ENCODE measurements around the gene SMR3A. TPM values are rescaled to one million over a fixed set of nuclear protein-coding genes. Genes with fewer than 3 reads are reported as not detected.

The SMR3A gene
- polyA plus RNA-seq, 2 of the 4 experiments (the other 2 are of a cell fraction) = not detected

GRCh38 chr4:70315928-70316327 is 44.6 kb upstream of the SMR3A start (continued):
- no peak for TF ChIP-seq E2F6 (IDR thresholded peaks at IDR 0.05; ENCODE audit: borderline replicate concordance, low read depth)
- TF ChIP-seq CBX8 (IDR thresholded peaks at IDR 0.05) = no peak
- TF ChIP-seq RNF2 (IDR thresholded peaks at IDR 0.05; ENCODE audit: borderline replicate concordance, low read depth) = no peak
- no peak for TF ChIP-seq HDAC2 (IDR thresholded peaks at IDR 0.05)
- TF ChIP-seq ATOH8 (CRISPR knock-in tag; IDR thresholded peaks at IDR 0.05; ENCODE audit: low read depth) = no peak
- TF ChIP-seq RAD21 (conservative IDR thresholded peaks at IDR 0.05 in 1 of 2, IDR thresholded peaks at IDR 0.05 in 1 of 2) = no peak
- no peak for TF ChIP-seq ESRRA (IDR thresholded peaks at IDR 0.05; ENCODE audit: borderline replicate concordance, low read length)

GRCh38 chr4:70326052-70326451 is 34.5 kb upstream of the SMR3A start:
- Histone ChIP-seq H3K4me3 (no peak overlapping the region), H3K4me1 (no peaks in the 10 kb centered on the region), H3K9me3 (no peaks in the 10 kb centered on the region), H3K4me2 (no peak overlapping the region), H3K27ac (no peak overlapping the region)
- CTCF ChIA-PET = interaction anchor here (1.5 kb wide), 1 partner anchor 10 kb away, joined by 3 read pairs; no protein-coding TSS in a partner anchor
- 2% methylated on average over 2 of the region's 2 CpGs for WGBS (ENCODE audit: missing lambda C conversion rate)
- ATAC-seq (no peak), DNase-seq (ENCODE audit: low read depth in 1 of 2, low spot score in 1 of 2) (no peak), FAIRE-seq (no peak)
- POLR2A ChIA-PET = no interaction called here
- TF ChIP-seq EP300 (IDR thresholded peaks at IDR 0.05) (no peak), MAZ (IDR thresholded peaks at IDR 0.05; ENCODE audit: borderline replicate concordance, low read depth, low read length) (no peak), RFX5 (IDR thresholded peaks at IDR 0.05) (no peak), TFCP2L1 (CRISPR knock-in tag; IDR thresholded peaks at IDR 0.05) (no peak), MYC (IDR thresholded peaks at IDR 0.05; ENCODE audit: borderline replicate concordance, low read length) (no peak), RARB (CRISPR knock-in tag; IDR thresholded peaks at IDR 0.05) (no peak), POLR2AphosphoS2 (conservative IDR thresholded peaks at IDR 0.05; ENCODE audit: low read length) (no peak), HDAC2 (IDR thresholded peaks at IDR 0.05) (no peak), SMC3 (IDR thresholded peaks at IDR 0.05) (no peak), BCL3 (IDR thresholded peaks at IDR 0.05) (no peak), USF2 (IDR thresholded peaks at IDR 0.05) (no peak), ZSCAN20 (CRISPR knock-in tag; IDR thresholded peaks at IDR 0.05) (no peak), HOXB13 (CRISPR knock-in tag; IDR thresholded peaks at IDR 0.05; ENCODE audit: low read depth) (no peak), JUN (IDR thresholded peaks at IDR 0.05) (no peak), TP53 (CRISPR knock-in tag; IDR thresholded peaks at IDR 0.05) (no peak), CHD4 (IDR thresholded peaks at IDR 0.05; ENCODE audit: borderline replicate concordance) (no peak), ESRRA (IDR thresholded peaks at IDR 0.05; ENCODE audit: borderline replicate concordance, low read length) (no peak), MAFK (IDR thresholded peaks at IDR 0.05; ENCODE audit: partially characterized antibody) (no peak)

GRCh38 chr4:70334681-70335080 is 25.9 kb upstream of the SMR3A start, which contains the start of gene CABS1:
CABS1 (plus strand) TSS chr4:70334981; CDS start chr4:70335040, 59 bp downstream.
- Histone ChIP-seq H3K4me1 (no peaks in the 10 kb centered on the region), H3K27ac (no peak within 1 kb of the TSS), H3K4me2 (no peak within 1 kb of the TSS), H3K4me3 (no peak within 1 kb of the TSS), H3K9me3 (no peaks in the 10 kb centered on the region)
- ATAC-seq (no peak), FAIRE-seq (no peak), DNase-seq (ENCODE audit: low read depth in 1 of 2, low spot score in 1 of 2) (no peak)
- 22% methylated on average over 3 of the region's 3 CpGs for WGBS (ENCODE audit: missing lambda C conversion rate)
- POLR2A ChIA-PET = no interaction called here
- CTCF ChIA-PET = no interaction called here
- TF ChIP-seq KDM5A (IDR thresholded peaks at IDR 0.05) = no peak
- no peak for TF ChIP-seq HOXB5 (CRISPR knock-in tag; IDR thresholded peaks at IDR 0.05)
- TF ChIP-seq SREBF2 (IDR thresholded peaks at IDR 0.05) = no peak
- no peak for TF ChIP-seq CHD4 (IDR thresholded peaks at IDR 0.05; ENCODE audit: borderline replicate concordance)
- TF ChIP-seq HES2 (IDR thresholded peaks at IDR 0.05) = no peak
- TF ChIP-seq PHF8 (IDR thresholded peaks at IDR 0.05; ENCODE audit: borderline replicate concordance, low read depth) = no peak
- no peak for TF ChIP-seq HOXB13 (CRISPR knock-in tag; IDR thresholded peaks at IDR 0.05; ENCODE audit: low read depth)
- TF ChIP-seq HMGXB4 (CRISPR knock-in tag; IDR thresholded peaks at IDR 0.05; ENCODE audit: borderline replicate concordance) = no peak
- TF ChIP-seq MYC (IDR thresholded peaks at IDR 0.05; ENCODE audit: borderline replicate concordance, low read length) = no peak
- TF ChIP-seq CHD2 (IDR thresholded peaks at IDR 0.05; ENCODE audit: low read length, partially characterized antibody) = no peak
- TF ChIP-seq ATOH8 (CRISPR knock-in tag; IDR thresholded peaks at IDR 0.05; ENCODE audit: low read depth) = no peak
